ENCODE measurements around the gene NUP50.

NUP50 gene

GRCh38 chr22:45159652-45160462 lies 3.9 kb upstream of the NUP50 start:
- Histone ChIP-seq H3K4me2 (ENCODE audit: low read length, poor library complexity, severe bottlenecking) (no peak overlapping the region), H3K27me3 (ENCODE audit: control insufficient read depth in 1 of 2, insufficient read depth in 1 of 2, low read length in 2 of 2) (no peaks in the 10 kb centered on the region), H3K9me3 (ENCODE audit: control insufficient read depth, low read length) (no peaks in the 10 kb centered on the region), H3K4me1 (ENCODE audit: control insufficient read depth, insufficient read depth, low read depth, low read length) (peaks cover 9% of the 10 kb centered on the region), H4K8ac (ENCODE audit: low read length) (no peak overlapping the region), H3K18ac (ENCODE audit: low read depth in 1 of 2, low read length in 2 of 2) (peak overlapping the region; percentile 40 to 49), H2AK5ac (ENCODE audit: low read length, severe bottlenecking) (no peak overlapping the region), H4K91ac (ENCODE audit: low read length) (no peak overlapping the region), H2BK5ac (ENCODE audit: low read depth, low read length, poor library complexity, severe bottlenecking) (no peak overlapping the region), H2BK15ac (ENCODE audit: low read depth, poor library complexity, severe bottlenecking) (no peak overlapping the region), H3K27ac (ENCODE audit: low read length, poor library complexity, severe bottlenecking) (peak overlapping the region; percentile 1), H3K23ac (ENCODE audit: low read length in 2 of 2) (no peak overlapping the region), H3K4me3 (ENCODE audit: insufficient read depth in 1 of 2, low read depth in 1 of 2, low read length in 2 of 2) (no peak overlapping the region), H3K36me3 (ENCODE audit: control insufficient read depth in 1 of 2, insufficient read depth in 2 of 2, low read depth in 1 of 2, low read length in 2 of 2) (peaks cover 11 to 22% of the 10 kb centered on the region in 2 experiments), H3K4ac (ENCODE audit: low read depth in 1 of 2, low read length in 2 of 2) (peak overlapping the region in 1 of 2 experiments; percentile 67), H3K79me1 (replicated peaks; ENCODE audit: low read length, poor library complexity, severe bottlenecking) (peaks cover 22% of the 10 kb centered on the region), H3K9ac (ENCODE audit: low read length) (peak overlapping the region; percentile 85), H2BK120ac (ENCODE audit: low read depth, low read length) (no peak overlapping the region), H2AFZ (ENCODE audit: low read depth, low read length) (no peak overlapping the region), H2BK12ac (ENCODE audit: low read length in 2 of 2) (peak overlapping the region; percentile 43 to 95), H3K14ac (ENCODE audit: low read length in 2 of 2) (no peak overlapping the region)
- 48% methylated on average over 3 of the region's 5 CpGs for WGBS
- DNase-seq, result peak; percentile 65

DNA sequence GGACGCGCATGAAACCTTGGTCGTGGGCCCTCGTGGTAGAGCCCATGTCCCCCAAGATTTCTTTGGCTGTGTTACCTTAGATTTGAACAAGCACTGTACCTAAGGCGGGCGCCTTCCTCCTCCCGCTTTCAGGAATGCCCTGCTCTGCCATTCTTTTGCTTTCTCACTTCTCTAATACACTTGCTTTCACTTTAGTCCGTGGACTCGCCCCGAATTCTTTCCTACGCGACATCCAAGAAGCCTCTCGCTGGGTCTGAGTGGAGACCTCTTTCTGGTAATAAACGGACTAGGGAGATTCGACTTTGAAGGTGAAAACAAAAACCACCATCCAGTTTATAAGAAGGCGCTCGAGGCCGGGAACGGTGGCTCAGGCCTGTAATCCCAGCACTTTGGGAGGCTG lies 1.2 kb upstream of the NUP50 start:
- H3K36me3 ChIP-seq (ENCODE audit: control insufficient read depth in 1 of 2, insufficient read depth in 2 of 2, low read depth in 1 of 2, low read length in 2 of 2), result peaks cover 1 to 16% of the 10 kb centered on the region in 2 experiments
- no peak overlapping the region for H2AFZ ChIP-seq (ENCODE audit: low read depth, low read length)
- H3K27ac ChIP-seq (ENCODE audit: low read length, poor library complexity, severe bottlenecking), result no peak overlapping the region
- no peak overlapping the region for H2BK12ac ChIP-seq (ENCODE audit: low read length in 2 of 2)
- peak overlapping the region; percentile 28 to 58 for H3K18ac ChIP-seq (ENCODE audit: low read depth in 1 of 2, low read length in 2 of 2)
- no peak overlapping the region for H3K23ac ChIP-seq (ENCODE audit: low read length in 2 of 2)
- H3K27me3 ChIP-seq (ENCODE audit: control insufficient read depth in 1 of 2, insufficient read depth in 1 of 2, low read length in 2 of 2), result no peaks in the 10 kb centered on the region
- peak overlapping the region in 1 of 2 experiments; percentile 88 for H3K4me3 ChIP-seq (ENCODE audit: insufficient read depth in 1 of 2, low read depth in 1 of 2, low read length in 2 of 2)
- no peak overlapping the region for H2BK15ac ChIP-seq (ENCODE audit: low read depth, poor library complexity, severe bottlenecking)
- H2BK120ac ChIP-seq (ENCODE audit: low read depth, low read length), result peak overlapping the region; percentile 92
- H3K9ac ChIP-seq (ENCODE audit: low read length), result peak overlapping the region; percentile 92
- peak overlapping the region; percentile 84 for H4K91ac ChIP-seq (ENCODE audit: low read length)
- peak overlapping the region; percentile 71 to 74 for H3K4ac ChIP-seq (ENCODE audit: low read depth in 1 of 2, low read length in 2 of 2)
- no peaks in the 10 kb centered on the region for H3K9me3 ChIP-seq (ENCODE audit: control insufficient read depth, low read length)
- H3K4me1 ChIP-seq (ENCODE audit: control insufficient read depth, insufficient read depth, low read depth, low read length), result peaks cover 9% of the 10 kb centered on the region
- H2BK5ac ChIP-seq (ENCODE audit: low read depth, low read length, poor library complexity, severe bottlenecking), result no peak overlapping the region
- WGBS, result 45% methylated on average over 19 of the region's 19 CpGs
- H3K79me1 ChIP-seq (replicated peaks; ENCODE audit: low read length, poor library complexity, severe bottlenecking), result peaks cover 11% of the 10 kb centered on the region
- H2AK5ac ChIP-seq (ENCODE audit: low read length, severe bottlenecking), result no peak overlapping the region
- peak overlapping the region; percentile 96 for H3K4me2 ChIP-seq (ENCODE audit: low read length, poor library complexity, severe bottlenecking)
- H4K8ac ChIP-seq (ENCODE audit: low read length), result peak overlapping the region; percentile 7
- H3K14ac ChIP-seq (ENCODE audit: low read length in 2 of 2), result no peak overlapping the region
- peak; percentile 63 for DNase-seq

DNA sequence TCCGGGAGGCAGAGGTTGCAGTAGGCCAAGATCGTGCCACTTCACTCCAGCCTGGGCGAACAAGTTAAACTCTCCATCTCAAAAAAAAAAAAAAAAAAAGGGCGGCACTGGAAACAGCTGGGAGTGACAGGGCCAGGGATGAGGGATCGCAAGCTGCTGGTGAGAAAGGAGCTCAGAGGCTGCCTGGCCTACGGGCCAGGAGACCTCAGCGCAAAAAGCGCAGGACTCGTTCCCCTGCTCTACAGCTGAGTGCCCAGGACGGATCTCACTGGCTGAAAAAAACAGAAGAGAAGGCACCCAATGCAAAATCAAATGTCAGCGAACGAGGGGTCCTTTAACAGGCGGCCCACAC lies 650 bp upstream of the NUP50 start:
- under 1% methylated on average over 10 of the region's 13 CpGs for WGBS
- peak overlapping the region in 1 of 2 experiments; percentile 98 for H3K23ac ChIP-seq (ENCODE audit: low read length in 2 of 2)
- H3K27ac ChIP-seq (ENCODE audit: low read length, poor library complexity, severe bottlenecking), result peak overlapping the region; percentile 43
- peak overlapping the region; percentile 95 to 96 for H3K4ac ChIP-seq (ENCODE audit: low read depth in 1 of 2, low read length in 2 of 2)
- peak overlapping the region; percentile 70 to 88 for H3K4me3 ChIP-seq (ENCODE audit: insufficient read depth in 1 of 2, low read depth in 1 of 2, low read length in 2 of 2)
- peaks cover 9% of the 10 kb centered on the region for H3K79me1 ChIP-seq (replicated peaks; ENCODE audit: low read length, poor library complexity, severe bottlenecking)
- peak overlapping the region; percentile 92 for H3K9ac ChIP-seq (ENCODE audit: low read length)
- peak overlapping the region in 1 of 2 experiments; percentile 68 for H3K14ac ChIP-seq (ENCODE audit: low read length in 2 of 2)
- peaks cover 0 to 16% of the 10 kb centered on the region in 2 experiments for H3K36me3 ChIP-seq (ENCODE audit: control insufficient read depth in 1 of 2, insufficient read depth in 2 of 2, low read depth in 1 of 2, low read length in 2 of 2)
- H2BK15ac ChIP-seq (ENCODE audit: low read depth, poor library complexity, severe bottlenecking), result no peak overlapping the region
- H2BK12ac ChIP-seq (ENCODE audit: low read length in 2 of 2), result peak overlapping the region in 1 of 2 experiments; percentile 30
- H3K18ac ChIP-seq (ENCODE audit: low read depth in 1 of 2, low read length in 2 of 2), result peak overlapping the region; percentile 69 to 89
- no peaks in the 10 kb centered on the region for H3K9me3 ChIP-seq (ENCODE audit: control insufficient read depth, low read length)
- peak; percentile 67 for DNase-seq
- H2AFZ ChIP-seq (ENCODE audit: low read depth, low read length), result peak overlapping the region; percentile 89
- peak overlapping the region; percentile 90 for H4K8ac ChIP-seq (ENCODE audit: low read length)
- peak overlapping the region; percentile 92 for H2BK120ac ChIP-seq (ENCODE audit: low read depth, low read length)
- H3K4me2 ChIP-seq (ENCODE audit: low read length, poor library complexity, severe bottlenecking), result peak overlapping the region; percentile 96
- H3K27me3 ChIP-seq (ENCODE audit: control insufficient read depth in 1 of 2, insufficient read depth in 1 of 2, low read length in 2 of 2), result no peaks in the 10 kb centered on the region
- H4K91ac ChIP-seq (ENCODE audit: low read length), result peak overlapping the region; percentile 87
- H2AK5ac ChIP-seq (ENCODE audit: low read length, severe bottlenecking), result no peak overlapping the region
- H2BK5ac ChIP-seq (ENCODE audit: low read depth, low read length, poor library complexity, severe bottlenecking), result peak overlapping the region; percentile 35
- H3K4me1 ChIP-seq (ENCODE audit: control insufficient read depth, insufficient read depth, low read depth, low read length), result peaks cover 9% of the 10 kb centered on the region

- Histone ChIP-seq H2AK5ac (ENCODE audit: low read length, severe bottlenecking) (no peak overlapping the region), H2AFZ (ENCODE audit: low read depth, low read length) (peak overlapping the region; percentile 53), H3K18ac (ENCODE audit: low read depth in 1 of 2, low read length in 2 of 2) (peak overlapping the region; percentile 19 to 95), H3K79me1 (replicated peaks; ENCODE audit: low read length, poor library complexity, severe bottlenecking) (peaks cover 6% of the 10 kb centered on the region), H4K91ac (ENCODE audit: low read length) (no peak overlapping the region), H2BK12ac (ENCODE audit: low read length in 2 of 2) (peak overlapping the region in 1 of 2 experiments; percentile 61), H4K8ac (ENCODE audit: low read length) (peak overlapping the region; percentile 78), H3K4me2 (ENCODE audit: low read length, poor library complexity, severe bottlenecking) (peak overlapping the region; percentile 88), H3K4ac (ENCODE audit: low read depth in 1 of 2, low read length in 2 of 2) (peak overlapping the region; percentile 42 to 93), H2BK15ac (ENCODE audit: low read depth, poor library complexity, severe bottlenecking) (no peak overlapping the region), H3K27ac (ENCODE audit: low read length, poor library complexity, severe bottlenecking) (no peak overlapping the region), H2BK5ac (ENCODE audit: low read depth, low read length, poor library complexity, severe bottlenecking) (peak overlapping the region; percentile 75), H3K9me3 (ENCODE audit: control insufficient read depth, low read length) (no peaks in the 10 kb centered on the region), H3K4me1 (ENCODE audit: control insufficient read depth, insufficient read depth, low read depth, low read length) (peaks cover 5% of the 10 kb centered on the region), H3K23ac (ENCODE audit: low read length in 2 of 2) (peak overlapping the region in 1 of 2 experiments; percentile 68), H2BK120ac (ENCODE audit: low read depth, low read length) (peak overlapping the region; percentile 89), H3K9ac (ENCODE audit: low read length) (peak overlapping the region; percentile 92), H3K27me3 (ENCODE audit: control insufficient read depth in 1 of 2, insufficient read depth in 1 of 2, low read length in 2 of 2) (no peaks in the 10 kb centered on the region), H3K36me3 (ENCODE audit: control insufficient read depth in 1 of 2, insufficient read depth in 2 of 2, low read depth in 1 of 2, low read length in 2 of 2) (peaks cover 5 to 28% of the 10 kb centered on the region in 2 experiments), H3K14ac (ENCODE audit: low read length in 2 of 2) (peak overlapping the region in 1 of 2 experiments; percentile 72), H3K4me3 (ENCODE audit: insufficient read depth in 1 of 2, low read depth in 1 of 2, low read length in 2 of 2) (peak overlapping the region; percentile 88 to 94)
- DNase-seq, result peak; percentile 42
- WGBS, result under 1% methylated on average over 44 of the region's 59 CpGs
Measured at GRCh38 chr22:45164270-45165088, 754 bp downstream of the NUP50 start.

Measured in mesenchymal stem cell (in vitro differentiated cells and primary cell).